Activated naive CD8-positive, alpha-beta T cell (primary cell): Measurements from ENCODE around the gene APBB2.

Experiments
- H3K27ac Mint-ChIP-seq: one replicate; pipeline ENCODE4 v1.8.0; 2021; ENCODE audit warnings: mixed read lengths
- H3K27me3 Mint-ChIP-seq: one replicate; pipeline ENCODE4 v1.8.0; 2021; ENCODE audit warnings: mixed read lengths
- H3K36me3 Mint-ChIP-seq: one replicate; pipeline ENCODE4 v1.8.0; 2021; ENCODE audit warnings: mixed read lengths
- H3K4me1 Mint-ChIP-seq: one replicate; pipeline ENCODE4 v1.8.0; 2021; ENCODE audit warnings: low read depth, mixed read lengths
- H3K4me3 Mint-ChIP-seq: one replicate; pipeline ENCODE4 v1.8.0; 2021; ENCODE audit warnings: mild to moderate bottlenecking, mixed read lengths
- H3K9me3 Mint-ChIP-seq: one replicate; pipeline ENCODE4 v1.8.0; 2021; ENCODE audit warnings: low read depth, mixed read lengths

Gene APBB2

GRCh38 chr4:41214136-41214824 lies at the start of gene APBB2:
Gene APBB2 (minus strand): TSS chr4:41214542. CDS start chr4:41033254, 181,288 bp downstream.
- H3K4me1 Mint-ChIP-seq, result peaks cover 26% of the 10 kb centered on the region
- no peaks in the 10 kb centered on the region for H3K36me3 Mint-ChIP-seq
- H3K27me3 Mint-ChIP-seq, result peaks cover 30% of the 10 kb centered on the region
- H3K9me3 Mint-ChIP-seq, result no peaks in the 10 kb centered on the region
- peak within 1 kb of the TSS; percentile 83 for H3K4me3 Mint-ChIP-seq
- no peak within 1 kb of the TSS for H3K27ac Mint-ChIP-seq

- Mint-ChIP-seq H3K27ac (no peak overlapping the region), H3K9me3 (no peaks in the 10 kb centered on the region), H3K36me3 (no peaks in the 10 kb centered on the region), H3K27me3 (peaks cover 32% of the 10 kb centered on the region), H3K4me1 (peaks cover 10% of the 10 kb centered on the region), H3K4me3 (no peak overlapping the region)
Observed at GRCh38 chr4:41262198-41262597, 47.9 kb upstream of the APBB2 start.

GRCh38 chr4:41260116-41260733 lies 45.9 kb upstream of the APBB2 start:
- Mint-ChIP-seq H3K9me3 (no peaks in the 10 kb centered on the region), H3K27ac (no peak overlapping the region), H3K4me3 (no peak overlapping the region), H3K4me1 (peaks cover 15% of the 10 kb centered on the region), H3K36me3 (no peaks in the 10 kb centered on the region), H3K27me3 (peaks cover 43% of the 10 kb centered on the region)

DNA sequence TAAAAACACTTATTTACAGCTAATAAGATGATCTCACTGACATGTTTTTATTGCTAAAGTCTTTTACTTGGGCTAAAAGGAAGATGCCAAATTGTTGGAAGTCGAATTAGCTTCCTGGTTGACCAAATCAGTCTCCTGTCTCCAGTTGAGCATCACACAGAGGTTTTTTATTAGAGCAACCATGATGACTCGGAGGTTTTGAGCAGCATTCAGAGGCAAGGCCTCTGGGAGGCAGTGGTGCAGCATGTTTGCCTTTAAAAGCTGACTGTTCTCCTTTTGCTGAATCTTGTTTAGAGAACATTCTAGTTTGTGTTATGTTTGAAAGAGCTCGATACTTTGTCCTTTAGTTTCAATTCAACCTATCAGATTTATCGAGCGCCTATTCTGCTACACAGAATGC lies 44.4 kb upstream of the APBB2 start:
- Mint-ChIP-seq H3K4me3 (no peak overlapping the region), H3K36me3 (no peaks in the 10 kb centered on the region), H3K27me3 (peaks cover 45% of the 10 kb centered on the region), H3K4me1 (peaks cover 15% of the 10 kb centered on the region), H3K27ac (no peak overlapping the region), H3K9me3 (no peaks in the 10 kb centered on the region)

DNA sequence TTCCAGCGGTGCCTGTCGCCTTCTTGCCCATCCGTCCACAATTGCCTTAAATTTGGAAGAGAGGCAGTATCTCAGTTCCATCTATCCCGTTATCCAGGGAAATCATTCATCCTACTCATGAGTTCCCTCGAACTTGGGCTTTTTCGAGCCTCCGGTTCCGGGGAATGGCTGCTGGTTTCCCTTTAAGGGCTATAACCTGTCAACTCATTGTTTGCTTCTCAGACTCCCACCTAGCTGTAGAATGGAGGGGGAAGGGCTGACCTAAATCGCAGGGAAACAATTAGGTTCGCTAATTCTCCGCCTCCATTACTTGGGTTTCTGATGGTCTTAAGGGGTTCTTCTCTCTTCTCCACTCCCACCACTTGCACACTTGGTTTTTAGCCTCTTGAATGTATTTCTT lies 43.6 kb upstream of the APBB2 start:
- Mint-ChIP-seq H3K9me3 (no peaks in the 10 kb centered on the region), H3K4me3 (peak overlapping the region; percentile 86), H3K36me3 (no peaks in the 10 kb centered on the region), H3K4me1 (peaks cover 15% of the 10 kb centered on the region), H3K27me3 (peaks cover 42% of the 10 kb centered on the region), H3K27ac (no peak overlapping the region)

- peaks cover 44% of the 10 kb centered on the region for H3K27me3 Mint-ChIP-seq
- no peaks in the 10 kb centered on the region for H3K36me3 Mint-ChIP-seq
- peaks cover 15% of the 10 kb centered on the region for H3K4me1 Mint-ChIP-seq
- peak overlapping the region; percentile 86 for H3K4me3 Mint-ChIP-seq
- no peaks in the 10 kb centered on the region for H3K9me3 Mint-ChIP-seq
- H3K27ac Mint-ChIP-seq, result no peak overlapping the region
Observed at GRCh38 chr4:41257257-41257901, 43.0 kb upstream of the APBB2 start.

GRCh38 chr4:41256740-41257256 lies 42.5 kb upstream of the APBB2 start, which contains the start of gene UCHL1:
Gene UCHL1 (plus strand): TSS chr4:41256928. CDS start chr4:41256977, 49 bp downstream.
- Mint-ChIP-seq H3K27me3 (peaks cover 45% of the 10 kb centered on the region), H3K27ac (no peak within 1 kb of the TSS), H3K9me3 (no peaks in the 10 kb centered on the region), H3K4me1 (peaks cover 15% of the 10 kb centered on the region), H3K4me3 (peak within 1 kb of the TSS; percentile 86), H3K36me3 (no peaks in the 10 kb centered on the region)

GRCh38 chr4:41256131-41256739 lies 41.9 kb upstream of the APBB2 start:
- Mint-ChIP-seq H3K27ac (no peak overlapping the region), H3K36me3 (no peaks in the 10 kb centered on the region), H3K4me3 (peak overlapping the region; percentile 70), H3K4me1 (peaks cover 15% of the 10 kb centered on the region), H3K27me3 (peaks cover 43% of the 10 kb centered on the region), H3K9me3 (no peaks in the 10 kb centered on the region)

GRCh38 chr4:41245983-41246382 lies 31.6 kb upstream of the APBB2 start:
- Mint-ChIP-seq H3K36me3 (no peaks in the 10 kb centered on the region), H3K9me3 (no peaks in the 10 kb centered on the region), H3K4me1 (no peaks in the 10 kb centered on the region), H3K4me3 (no peak overlapping the region), H3K27me3 (peaks cover 17% of the 10 kb centered on the region), H3K27ac (no peak overlapping the region)

GRCh38 chr4:41241919-41242318 lies 27.6 kb upstream of the APBB2 start:
- no peak overlapping the region for H3K27ac Mint-ChIP-seq
- peaks cover 12% of the 10 kb centered on the region for H3K27me3 Mint-ChIP-seq

GRCh38 chr4:41236508-41236907 lies 22.2 kb upstream of the APBB2 start:
- Mint-ChIP-seq H3K27me3 (no peaks in the 10 kb centered on the region), H3K36me3 (no peaks in the 10 kb centered on the region), H3K9me3 (no peaks in the 10 kb centered on the region), H3K4me3 (no peak overlapping the region), H3K4me1 (no peaks in the 10 kb centered on the region), H3K27ac (no peak overlapping the region)

More at GRCh38 chr4:41241919-41242318, 27.6 kb upstream of the APBB2 start:
- Mint-ChIP-seq H3K9me3 (no peaks in the 10 kb centered on the region), H3K4me3 (no peak overlapping the region), H3K4me1 (no peaks in the 10 kb centered on the region), H3K36me3 (no peaks in the 10 kb centered on the region)

- H3K36me3 Mint-ChIP-seq, result no peaks in the 10 kb centered on the region
- H3K9me3 Mint-ChIP-seq, result no peaks in the 10 kb centered on the region
- H3K27me3 Mint-ChIP-seq, result no peaks in the 10 kb centered on the region
- no peaks in the 10 kb centered on the region for H3K4me1 Mint-ChIP-seq
- H3K27ac Mint-ChIP-seq, result no peak overlapping the region
- H3K4me3 Mint-ChIP-seq, result no peak overlapping the region
Observed at GRCh38 chr4:41236032-41236431, 21.7 kb upstream of the APBB2 start.

DNA sequence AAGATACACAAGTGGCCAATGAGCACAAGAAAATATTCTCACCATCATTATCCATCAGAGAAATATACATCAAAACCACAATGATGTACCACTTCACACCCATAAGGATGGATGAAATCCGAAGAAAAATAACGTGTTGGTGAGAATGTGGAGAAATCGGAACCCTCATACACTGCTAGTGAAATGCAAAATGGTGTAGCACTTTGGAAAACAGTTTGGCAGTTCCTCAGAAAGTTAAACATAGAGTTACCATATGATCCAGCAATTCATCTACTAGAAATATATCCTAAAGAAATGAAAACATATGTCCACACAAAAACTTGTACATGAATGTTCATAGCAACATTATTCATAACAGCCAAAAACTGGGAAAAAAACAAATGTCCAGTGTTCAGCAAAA lies 18.5 kb upstream of the APBB2 start:
- no peaks in the 10 kb centered on the region for H3K9me3 Mint-ChIP-seq
- H3K36me3 Mint-ChIP-seq, result no peaks in the 10 kb centered on the region
- no peak overlapping the region for H3K27ac Mint-ChIP-seq
- no peaks in the 10 kb centered on the region for H3K4me1 Mint-ChIP-seq
- H3K4me3 Mint-ChIP-seq, result no peak overlapping the region
- H3K27me3 Mint-ChIP-seq, result peaks cover 8% of the 10 kb centered on the region

DNA sequence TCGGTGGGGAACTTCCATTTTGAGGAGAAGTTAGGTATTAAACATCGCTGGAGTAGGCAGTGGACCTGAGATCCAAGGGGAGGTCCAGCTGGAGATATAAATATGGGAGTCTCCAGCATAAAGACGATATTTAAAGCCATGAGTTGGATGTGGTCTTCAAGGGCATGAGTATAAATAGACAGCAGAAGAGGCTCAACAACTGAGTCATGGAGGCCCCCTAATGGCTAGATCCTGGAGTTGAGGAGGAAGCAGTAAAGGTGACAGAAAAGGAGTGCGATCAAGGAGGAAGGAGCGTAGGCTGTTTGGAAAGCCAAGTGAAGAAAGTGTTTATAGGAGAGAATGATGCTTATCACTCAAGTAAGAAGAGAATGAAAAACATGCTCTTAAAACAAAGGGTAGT lies 18.1 kb upstream of the APBB2 start:
- H3K27me3 Mint-ChIP-seq, result peaks cover 8% of the 10 kb centered on the region
- H3K9me3 Mint-ChIP-seq, result no peaks in the 10 kb centered on the region
- no peak overlapping the region for H3K27ac Mint-ChIP-seq
- no peaks in the 10 kb centered on the region for H3K4me1 Mint-ChIP-seq
- H3K4me3 Mint-ChIP-seq, result no peak overlapping the region
- no peaks in the 10 kb centered on the region for H3K36me3 Mint-ChIP-seq

DNA sequence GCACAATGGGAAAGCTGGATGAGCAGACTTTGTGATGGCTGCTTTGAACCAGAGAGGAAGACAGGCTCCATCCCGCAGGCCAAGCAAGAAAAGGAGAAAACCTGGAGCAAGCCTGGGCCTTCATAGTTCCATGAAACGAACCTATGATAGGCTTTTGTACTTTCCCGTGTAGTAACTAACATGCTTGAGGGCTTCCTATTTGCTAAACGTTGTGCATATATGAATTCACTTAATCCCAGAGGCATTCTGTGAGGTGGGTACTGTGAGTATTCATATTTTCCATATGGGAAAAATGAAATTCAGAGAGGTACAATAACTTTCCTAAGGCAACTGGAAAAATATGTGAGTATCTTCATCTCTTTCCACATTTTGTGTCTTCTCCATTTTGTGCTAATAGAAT lies 13.6 kb upstream of the APBB2 start:
- H3K27me3 Mint-ChIP-seq, result peaks cover 18% of the 10 kb centered on the region
- H3K4me3 Mint-ChIP-seq, result no peak overlapping the region
- no peaks in the 10 kb centered on the region for H3K9me3 Mint-ChIP-seq
- H3K4me1 Mint-ChIP-seq, result no peaks in the 10 kb centered on the region
- no peaks in the 10 kb centered on the region for H3K36me3 Mint-ChIP-seq
- no peak overlapping the region for H3K27ac Mint-ChIP-seq
